Activated CD8-positive, alpha-beta memory T cell treated with anti-CD3 and anti-CD28 coated beads for 24 hours (primary cell): ENCODE results near the gene TLX2.

Experiments used
- DNase-seq: peaks from one replicate; pipeline ENCODE4 v3.0.0-alpha.2; 2020

The TLX2 gene

DNA sequence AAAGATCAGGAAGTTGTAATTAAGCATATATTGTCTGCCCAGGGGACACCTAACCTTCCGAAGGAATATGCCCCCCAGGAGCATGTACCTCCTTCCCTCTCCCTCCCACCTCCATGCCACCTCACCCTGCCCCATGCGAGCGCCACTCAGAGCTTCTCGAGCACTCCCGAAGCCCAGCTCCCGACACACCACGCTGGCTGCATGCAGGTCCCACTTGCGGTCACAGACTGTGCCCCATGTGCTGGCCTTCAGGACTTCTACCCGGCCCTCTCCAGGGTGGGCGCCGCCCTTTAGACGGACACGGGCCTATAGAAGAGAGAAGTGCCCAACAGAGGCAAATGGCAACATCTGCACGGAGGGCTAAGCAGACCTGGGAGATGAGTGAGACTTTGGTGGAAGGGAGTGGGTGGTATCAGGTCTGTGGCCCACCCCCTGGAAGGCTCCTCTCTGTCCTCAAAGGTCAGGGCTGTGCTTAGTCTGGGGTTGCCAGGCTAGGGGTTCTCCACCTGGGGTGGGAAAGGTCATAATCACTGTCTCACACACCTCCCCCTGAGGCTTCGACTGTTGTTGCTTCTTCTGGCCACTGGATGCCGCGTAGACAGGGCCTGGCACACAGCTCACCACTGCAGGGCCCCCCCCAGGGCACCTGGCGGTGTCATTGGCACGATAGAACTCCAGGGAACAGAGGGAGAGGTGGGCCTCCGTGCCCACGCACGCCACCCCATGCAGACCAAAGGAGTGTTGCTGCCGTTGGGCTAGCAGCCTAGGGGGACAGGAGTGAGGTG lies 22.1 kb downstream of the TLX2 start:
- no peak for DNase-seq

DNA sequence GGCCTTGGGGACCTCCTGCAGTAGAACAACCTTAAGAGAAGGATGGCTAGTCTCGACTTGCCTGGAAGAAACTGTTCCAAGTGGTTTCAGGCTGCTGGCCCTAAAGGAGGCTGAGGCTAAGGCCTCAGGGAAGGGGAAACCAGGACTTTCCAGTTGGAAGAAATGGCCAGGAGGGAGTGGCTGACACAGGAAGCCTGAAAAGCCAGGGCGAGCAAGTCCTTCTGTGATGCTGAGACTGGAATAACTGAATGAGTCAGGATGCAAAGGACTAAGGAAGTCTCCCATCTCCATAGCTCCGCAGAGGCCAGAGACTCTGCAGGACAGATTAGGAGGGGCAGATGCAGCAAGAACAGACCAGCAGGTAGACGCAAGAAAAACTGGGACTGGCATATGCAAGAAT lies 22.9 kb downstream of the TLX2 start:
- no peak for DNase-seq

DNA sequence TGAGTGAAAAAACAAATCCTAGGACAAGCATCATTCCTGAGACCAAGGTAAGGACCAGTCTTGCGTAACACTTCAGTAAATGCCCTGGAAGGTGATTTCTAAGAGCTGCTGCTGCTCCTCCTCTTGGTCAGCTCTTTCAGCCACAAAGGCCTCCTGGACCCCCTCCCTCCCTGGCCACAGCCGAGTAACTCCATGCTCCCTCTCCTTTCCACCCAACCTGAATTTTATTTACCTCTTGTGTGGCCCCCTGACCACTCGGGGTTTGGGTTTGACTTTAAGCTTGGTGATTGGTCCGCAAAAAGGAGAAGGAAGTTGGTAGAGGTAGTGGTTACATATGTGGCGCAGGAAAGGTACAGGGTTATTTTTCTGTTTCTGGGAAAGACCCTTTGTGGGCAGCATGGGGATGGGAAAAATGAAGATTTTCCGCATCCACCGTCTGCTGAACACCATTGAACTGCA lies 24.7 kb downstream of the TLX2 start:
- DNase-seq, result no peak

DNA sequence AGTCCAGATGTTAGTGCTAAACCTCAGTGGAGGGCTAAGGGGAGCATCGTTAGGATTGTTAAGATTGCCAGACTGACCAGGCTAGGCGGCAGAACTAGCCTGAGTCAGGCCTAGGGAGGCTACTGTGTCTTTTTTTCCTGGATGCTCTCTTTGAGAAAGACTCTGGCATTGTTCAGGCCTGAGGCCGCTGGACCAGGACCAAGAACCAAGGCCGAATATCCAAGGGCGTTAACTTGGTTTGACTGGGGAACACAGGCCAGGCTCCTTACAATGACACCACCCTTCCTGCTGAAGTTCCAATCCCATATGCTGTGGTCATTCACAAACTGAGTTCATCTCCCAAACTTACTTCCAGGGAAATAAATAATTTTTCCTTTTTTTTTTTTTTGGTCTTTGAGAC lies 26.0 kb downstream of the TLX2 start:
- no peak for DNase-seq

DNA sequence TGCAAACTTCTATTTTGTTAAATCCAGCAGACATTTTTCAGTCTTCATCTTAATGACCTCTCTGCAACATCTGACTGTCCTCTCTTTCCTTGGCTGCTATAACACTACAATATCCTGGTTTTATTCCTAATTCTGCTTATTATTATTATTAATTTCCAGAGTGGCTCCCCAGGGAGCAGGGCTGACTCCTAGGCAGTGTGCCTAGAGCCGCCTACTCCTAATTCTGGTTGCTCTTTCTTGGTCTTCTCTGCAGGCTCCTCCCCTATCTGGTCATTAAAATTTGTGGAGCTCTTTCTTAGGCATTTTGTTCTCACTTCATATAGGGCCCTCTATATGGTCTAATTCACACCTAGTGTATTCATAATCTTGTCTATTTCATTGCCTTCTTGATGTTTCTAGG lies 28.7 kb downstream of the TLX2 start:
- no peak for DNase-seq

DNA sequence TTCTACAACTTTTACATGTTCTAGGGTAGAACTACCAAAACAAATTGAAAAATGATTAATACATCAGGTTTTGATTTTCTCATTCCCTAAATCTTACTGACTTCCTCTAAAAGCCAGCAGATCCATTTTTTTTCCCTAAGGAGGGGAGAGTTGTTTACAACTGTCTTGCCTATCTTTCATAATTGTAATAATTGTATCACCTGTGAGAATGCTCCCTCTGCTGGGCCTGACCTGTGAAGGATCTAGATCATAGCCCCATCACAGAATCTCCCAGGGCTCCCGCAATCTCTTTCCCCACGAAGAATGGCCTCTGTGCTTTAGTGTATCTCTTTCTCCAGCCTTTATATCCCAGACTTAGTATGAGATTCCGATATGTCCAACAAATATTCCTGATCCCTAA lies 30.4 kb downstream of the TLX2 start:
- no peak for DNase-seq

DNA sequence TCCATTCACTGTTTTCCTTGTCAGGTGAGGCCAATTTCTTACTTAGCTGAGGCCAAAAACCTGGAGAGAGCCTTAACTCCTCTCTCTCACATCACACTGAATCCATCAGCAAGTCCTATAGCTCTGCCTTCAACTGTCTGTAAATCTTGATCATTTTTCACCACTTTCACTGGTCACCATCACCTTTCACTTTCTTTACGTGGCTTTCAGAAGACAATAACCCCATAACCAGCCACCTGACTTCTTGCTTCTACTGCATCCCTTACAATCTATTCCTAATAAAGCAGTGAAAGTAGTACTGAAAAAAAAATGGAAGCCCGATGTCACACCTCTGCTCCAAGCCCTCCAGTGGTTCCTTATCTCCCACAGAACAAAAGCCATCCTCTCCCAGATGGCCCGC lies 31.8 kb downstream of the TLX2 start:
- DNase-seq, result no peak

DNA sequence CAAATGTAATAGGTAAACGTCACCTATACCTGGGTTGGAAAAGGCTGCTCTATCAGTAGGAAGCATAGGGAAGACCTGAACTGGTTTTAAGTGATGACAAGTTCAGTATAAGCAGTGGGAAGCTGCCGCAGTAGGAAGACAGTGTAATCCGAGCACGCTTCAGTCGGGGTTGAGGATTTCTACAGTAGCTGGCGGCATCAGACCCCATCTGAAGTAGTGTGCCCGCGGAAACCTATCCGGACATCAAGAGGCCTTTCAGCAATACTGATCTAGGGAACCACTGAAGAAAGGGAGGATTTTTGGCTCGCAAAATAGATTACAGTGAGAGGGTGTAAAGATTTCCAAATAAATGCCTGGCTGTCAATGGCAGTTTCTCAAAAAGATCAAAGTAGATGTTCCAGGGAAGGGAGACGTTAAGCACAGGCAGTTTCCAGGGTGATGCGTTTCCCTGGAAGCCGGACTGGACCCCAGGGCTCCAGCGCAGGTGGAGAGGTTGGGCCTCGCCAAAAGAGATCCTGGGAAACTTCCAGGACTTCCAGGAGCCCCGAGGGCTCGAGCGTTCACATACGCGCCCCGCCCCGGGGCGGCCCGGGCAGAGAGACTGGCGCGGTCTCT lies 34.1 kb downstream of the TLX2 start:
- DNase-seq, result no peak

DNA sequence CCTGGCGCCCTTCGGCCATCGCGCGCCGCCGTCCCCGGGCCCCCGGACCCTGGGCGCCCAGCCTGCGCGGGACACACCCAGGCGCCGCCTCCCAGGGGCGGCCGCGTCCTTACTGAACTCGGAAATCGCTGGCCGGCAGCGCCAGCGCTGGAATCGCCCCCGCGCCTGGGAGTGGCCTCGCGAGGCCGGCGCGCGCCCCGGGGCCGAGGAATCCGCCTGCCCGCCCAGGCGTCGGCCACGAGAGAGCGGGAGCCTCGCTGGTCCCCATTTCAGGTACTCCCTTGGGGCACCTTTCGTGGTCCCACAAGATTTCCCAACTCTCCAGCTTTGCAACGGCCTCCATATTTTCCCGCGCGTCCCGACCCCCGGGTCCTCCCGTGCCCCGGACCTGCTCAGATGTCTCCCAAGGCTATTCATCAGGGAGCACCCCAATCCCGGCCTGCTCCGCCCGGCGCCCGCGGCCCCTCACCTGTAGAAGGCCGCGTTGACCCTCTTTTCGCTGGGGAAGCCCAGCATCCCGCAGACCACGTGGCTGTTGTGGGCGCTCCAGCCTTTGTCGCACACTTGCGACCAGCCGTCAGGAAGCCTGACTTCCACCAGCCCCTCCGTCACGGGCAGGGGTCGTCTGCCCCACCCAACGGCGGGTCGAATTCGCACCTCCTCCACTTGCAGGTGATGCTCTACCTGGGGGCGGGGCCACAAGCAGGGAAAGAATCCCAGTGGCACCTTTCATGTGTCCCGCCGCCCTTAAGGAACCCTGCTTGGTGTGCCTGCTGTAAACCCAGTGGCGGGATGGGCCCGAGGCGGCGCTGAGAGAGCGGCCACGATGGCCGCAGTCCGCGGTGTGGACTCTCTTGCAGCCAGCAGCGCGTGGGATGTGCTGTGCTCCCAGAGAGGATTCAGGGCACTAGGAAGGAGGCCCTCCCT lies 34.9 kb downstream of the TLX2 start:
- DNase-seq, result no peak

DNA sequence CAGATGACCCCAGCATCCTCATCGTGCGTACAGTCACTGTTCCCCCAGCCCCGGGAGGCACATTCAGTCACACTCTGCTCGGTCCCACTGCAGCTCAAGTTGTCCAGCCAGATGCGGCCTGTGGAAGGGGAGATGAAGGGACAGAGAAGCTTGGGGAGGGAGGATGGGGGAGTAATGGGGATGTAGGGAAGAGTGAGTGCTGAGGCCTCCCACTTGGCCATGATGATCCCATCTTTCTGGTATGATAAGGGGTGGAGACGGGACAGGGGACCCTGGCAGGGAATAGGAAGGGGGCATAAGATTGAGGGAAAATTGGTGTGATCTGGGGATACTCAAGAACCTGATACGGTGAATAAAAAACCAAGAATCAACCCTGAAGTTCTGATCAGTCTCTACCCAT lies 36.0 kb downstream of the TLX2 start:
- no peak for DNase-seq

DNA sequence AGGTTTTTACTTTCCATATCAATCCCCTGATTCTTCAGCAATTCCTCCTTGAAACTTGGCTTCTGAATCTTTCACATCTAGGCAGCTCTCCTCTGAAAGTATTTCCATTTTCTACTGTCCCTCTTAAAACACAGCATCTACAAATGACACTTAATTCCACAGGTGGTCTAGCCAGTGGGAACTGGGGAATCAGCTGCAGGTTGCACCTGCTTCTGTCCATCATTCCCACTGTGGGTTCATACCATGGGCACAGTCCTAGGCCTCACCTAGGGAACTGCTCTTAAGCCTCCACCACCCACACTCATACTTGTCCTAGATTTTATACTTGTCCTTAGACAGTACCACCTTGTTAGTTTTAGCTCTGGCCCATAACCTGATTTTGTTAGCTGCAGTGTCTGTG lies 37.3 kb downstream of the TLX2 start:
- no peak for DNase-seq

DNA sequence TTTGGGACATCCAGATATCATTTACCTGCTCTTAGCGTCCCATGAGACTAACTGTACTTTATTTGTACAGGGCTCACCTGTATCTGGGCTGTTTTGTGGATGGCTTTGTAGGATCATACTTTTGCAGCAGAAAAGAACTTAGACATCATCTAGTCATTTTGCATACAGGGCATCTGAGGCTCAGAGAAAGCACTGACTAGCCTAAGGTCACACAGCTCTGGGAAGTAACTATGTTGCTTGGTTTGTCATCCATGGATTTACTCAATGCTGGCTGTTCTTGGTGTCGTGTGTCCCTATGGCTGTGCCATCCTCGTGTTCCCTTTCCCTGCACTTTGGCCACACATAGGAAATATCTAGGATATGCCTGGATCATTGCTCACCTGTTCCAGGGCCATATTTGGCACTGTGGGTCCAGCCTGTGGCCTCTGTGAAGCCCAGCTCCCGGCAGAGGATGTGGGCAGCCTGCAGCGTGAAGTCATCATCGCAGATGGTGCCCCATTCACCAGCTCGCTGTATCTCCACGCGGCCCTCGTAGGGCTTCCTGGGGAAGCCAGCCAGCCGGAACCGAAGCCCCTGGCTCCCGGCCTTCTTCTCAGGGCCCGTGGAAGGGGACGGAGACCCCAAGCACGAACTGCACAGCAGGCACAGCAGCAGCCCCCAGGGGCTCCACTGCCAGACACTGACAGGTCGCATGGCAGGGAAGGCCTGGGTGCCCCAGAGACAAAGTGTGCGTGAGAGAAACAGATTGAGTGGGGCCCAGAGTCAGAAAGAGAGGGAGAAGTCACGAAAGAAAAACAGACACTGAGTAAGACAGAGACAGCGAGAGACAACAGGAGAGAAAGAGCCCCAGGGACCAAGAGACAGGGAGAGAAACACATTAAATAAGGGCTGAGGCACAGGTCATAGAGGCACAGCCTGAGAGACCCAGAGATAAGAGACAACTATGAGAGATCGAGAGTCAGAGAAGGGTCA lies 38.0 kb downstream of the TLX2 start:
- no peak for DNase-seq

DNA sequence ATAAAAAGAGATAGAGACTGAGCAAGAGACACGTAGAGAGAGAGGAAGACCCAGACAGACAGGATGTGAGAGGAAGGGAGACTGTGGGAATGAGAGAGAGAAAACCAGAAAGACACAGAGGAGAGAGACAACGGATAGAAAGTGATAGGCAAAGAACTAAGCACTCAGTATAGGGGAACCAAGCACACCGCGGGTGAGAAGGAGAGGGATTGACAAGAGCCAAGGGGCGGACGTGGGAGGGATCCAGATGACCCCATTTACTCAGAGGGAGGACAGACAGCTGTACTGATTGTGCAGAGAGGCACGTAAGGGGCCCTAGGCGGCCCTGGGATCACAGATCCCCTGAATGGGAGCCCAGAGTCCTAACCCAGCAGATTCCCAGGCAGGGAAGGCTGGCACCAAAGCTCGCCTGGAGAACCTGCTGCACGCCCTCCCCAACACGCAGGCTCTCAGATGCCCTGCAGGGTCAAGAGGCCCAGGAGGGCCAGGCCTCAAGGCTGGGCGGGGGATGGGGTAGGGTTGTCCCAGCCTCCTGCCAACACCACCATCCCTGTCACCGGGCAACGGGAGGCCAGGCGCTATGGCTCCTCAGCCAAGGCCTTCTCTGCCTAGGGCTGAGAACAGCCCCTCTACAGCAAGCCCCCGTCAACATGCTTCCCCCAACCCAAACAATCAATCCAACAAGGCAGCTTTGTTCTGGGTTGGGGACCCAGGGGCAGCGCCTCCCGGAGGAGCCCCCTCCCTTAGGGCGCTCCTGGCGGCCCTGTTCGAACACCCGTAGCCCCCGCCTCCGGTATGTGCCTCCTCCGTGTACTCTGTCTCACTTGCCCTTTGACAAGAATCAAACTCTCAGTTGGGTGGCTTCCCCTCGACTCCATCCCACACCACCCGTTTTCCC lies 38.9 kb downstream of the TLX2 start:
- no peak for DNase-seq

DNA sequence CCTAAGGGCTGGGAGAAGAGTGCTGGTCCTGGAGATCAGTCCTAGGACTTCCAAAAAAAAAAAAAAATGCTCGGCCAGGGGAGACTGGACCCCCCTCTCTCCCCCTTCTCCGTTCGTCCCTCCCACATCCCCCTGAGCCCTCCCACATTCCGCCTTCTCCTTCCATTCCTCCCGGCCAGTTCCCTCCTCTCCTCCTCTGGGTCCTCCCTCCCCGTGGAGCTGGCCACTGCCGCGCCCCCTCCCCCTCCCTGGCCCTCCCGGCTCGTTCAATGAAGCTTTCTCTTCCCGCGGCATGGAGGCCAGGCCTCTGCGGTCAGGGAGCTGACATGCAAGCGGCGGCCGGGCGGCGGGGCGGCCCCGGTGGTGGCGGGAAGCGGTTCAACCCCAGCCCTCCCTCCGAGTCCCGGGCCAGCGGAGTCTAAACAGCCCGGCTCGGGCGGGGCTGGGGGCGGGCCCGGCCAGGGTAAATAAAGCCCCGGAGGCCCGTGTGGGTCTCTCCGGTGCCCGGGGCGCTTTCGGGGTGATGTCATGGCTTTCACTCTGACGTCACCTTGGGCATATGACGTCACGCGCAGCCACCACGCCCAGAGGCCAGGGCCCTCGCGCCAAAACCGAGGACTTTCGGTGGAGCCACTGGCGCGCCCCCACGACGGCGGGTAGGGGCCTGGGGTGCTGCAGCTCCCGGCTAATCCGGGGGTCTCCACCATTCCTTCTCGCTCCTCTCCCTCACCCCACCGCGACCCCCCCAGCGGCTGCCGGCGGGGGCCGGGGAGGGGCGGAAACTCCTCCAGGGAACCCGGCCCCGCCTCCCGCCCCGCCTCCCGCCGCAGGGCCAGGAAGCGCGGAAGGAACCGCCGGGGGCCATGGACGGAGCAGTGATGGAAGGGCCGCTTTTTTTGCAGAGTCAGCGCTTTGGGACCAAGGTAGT lies 39.9 kb downstream of the TLX2 start, which contains the start of the genes DOK1 and LOXL3:
Gene DOK1, plus strand, starts transcription at position 829 of the 928 bp plus-strand sequence. Its CDS starts 35 bp downstream, at position 864.
Gene LOXL3, minus strand, starts transcription at position 51 of the 928 bp plus-strand sequence. CDS start 1,308 bp downstream, outside the sequence.
- peak; percentile 95 for DNase-seq

DNA sequence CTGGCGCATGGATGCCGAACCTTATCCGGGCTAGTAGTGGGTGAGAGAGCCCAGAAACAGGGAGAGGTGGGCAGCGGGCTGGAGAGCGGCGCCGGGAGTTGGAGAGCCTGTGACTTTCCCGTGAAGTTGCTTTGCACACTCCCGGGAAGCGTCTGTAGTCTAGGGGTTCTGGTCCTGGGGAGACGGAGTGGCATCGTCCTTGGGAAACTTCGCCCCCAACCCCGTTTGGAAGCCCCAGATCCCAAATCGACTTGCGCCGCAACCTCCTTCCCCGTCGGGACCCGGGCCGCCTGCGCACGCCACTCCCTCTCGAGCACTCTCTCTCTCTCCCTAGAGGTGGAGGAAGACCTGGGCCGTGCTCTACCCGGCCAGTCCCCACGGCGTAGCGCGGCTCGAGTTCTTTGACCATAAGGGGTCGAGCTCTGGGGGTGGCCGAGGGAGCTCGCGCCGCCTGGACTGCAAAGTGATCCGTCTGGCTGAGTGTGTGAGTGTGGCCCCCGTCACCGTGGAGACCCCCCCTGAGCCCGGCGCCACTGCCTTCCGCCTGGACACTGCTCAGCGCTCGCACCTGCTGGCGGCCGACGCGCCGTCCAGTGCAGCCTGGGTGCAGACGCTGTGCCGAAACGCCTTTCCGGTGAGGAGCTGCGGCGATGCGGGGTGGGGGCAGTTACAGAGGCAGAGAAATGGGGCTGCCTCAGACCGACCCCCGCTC lies 40.7 kb downstream of the TLX2 start:
- DNase-seq, result no peak

DNA sequence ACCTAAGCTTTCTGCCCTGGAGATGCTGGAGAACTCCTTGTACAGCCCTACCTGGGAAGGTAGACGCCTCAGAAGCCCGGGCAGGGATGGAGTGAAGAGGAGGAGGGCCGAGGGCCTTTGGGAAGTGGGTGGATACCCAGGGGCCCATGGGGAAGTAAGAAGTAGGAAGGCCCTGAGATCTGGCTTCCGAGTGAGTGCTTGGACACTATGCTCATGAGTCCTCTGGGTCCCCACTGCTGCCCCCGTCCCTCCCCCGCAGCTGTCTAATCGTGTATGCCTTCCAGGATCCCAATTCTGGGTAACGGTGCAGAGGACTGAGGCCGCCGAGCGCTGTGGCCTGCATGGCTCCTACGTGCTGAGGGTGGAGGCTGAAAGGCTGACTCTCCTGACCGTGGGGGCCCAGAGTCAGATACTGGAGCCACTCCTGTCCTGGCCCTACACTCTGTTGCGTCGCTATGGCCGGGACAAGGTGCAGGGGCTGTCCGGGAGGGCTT lies 41.4 kb downstream of the TLX2 start:
- no peak for DNase-seq

DNA sequence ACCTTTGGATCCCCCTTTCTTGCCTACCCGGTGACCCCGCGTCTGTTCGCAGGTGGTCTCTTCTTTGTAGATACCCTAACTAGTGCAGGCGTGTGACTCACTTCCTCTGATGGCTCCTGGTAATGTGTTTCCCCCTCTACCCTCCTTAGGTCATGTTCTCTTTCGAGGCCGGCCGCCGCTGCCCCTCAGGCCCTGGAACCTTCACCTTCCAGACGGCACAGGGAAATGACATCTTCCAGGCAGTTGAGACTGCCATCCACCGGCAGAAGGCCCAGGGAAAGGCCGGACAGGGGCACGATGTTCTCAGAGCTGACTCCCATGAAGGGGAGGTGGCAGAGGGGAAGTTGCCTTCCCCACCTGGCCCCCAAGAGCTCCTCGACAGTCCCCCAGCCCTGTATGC lies 41.9 kb downstream of the TLX2 start:
- DNase-seq, result no peak

DNA sequence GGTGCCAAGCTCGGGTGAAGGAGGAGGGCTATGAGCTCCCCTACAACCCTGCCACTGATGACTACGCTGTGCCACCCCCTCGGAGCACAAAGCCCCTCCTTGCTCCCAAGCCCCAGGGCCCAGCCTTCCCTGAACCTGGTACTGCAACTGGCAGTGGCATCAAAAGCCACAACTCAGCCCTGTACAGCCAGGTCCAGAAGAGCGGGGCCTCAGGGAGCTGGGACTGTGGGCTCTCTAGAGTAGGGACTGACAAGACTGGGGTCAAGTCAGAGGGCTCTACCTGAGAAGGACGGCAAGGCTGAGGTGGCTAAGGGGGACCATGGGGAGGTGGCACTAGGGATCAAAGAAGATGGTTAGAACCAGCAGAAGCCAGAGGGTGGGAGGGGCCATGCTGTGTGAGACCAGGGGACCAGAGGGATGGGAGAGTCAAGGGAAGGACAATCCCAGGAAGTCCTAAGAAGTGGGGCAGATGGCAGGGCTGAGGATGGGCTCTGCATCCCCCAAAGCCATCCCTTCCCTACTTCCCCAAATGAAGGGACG lies 42.7 kb downstream of the TLX2 start:
- DNase-seq, result no peak
